Osteoblast (primary cell): ENCODE measurements around the gene CRYGN. TPM values are rescaled to one million over a fixed set of nuclear protein-coding genes. Genes with fewer than 3 reads are reported as not detected.

Experiments used
- DNase-seq: peaks from one replicate; pipeline ENCODE4 v3.0.0; 2011; ENCODE audit warnings: low spot score, mixed read lengths; ENCODE audit not compliant: insufficient read length; ENCODE audit errors: missing footprints
- H2AFZ ChIP-seq: 2 replicates; pipeline ENCODE4 v1.6.0; 2011; ENCODE audit warnings: mild to moderate bottlenecking, low read length
- H3K27ac ChIP-seq: 2 replicates; pipeline ENCODE4 v1.5.1; 2011; ENCODE audit warnings: mild to moderate bottlenecking, low read depth, low read length, moderate library complexity
- H3K27me3 ChIP-seq: 2 replicates; pipeline ENCODE4 v1.6.0; 2012; ENCODE audit warnings: mild to moderate bottlenecking, control low read depth, inconsistent platforms, low read length, moderate library complexity; ENCODE audit not compliant: insufficient read depth
- H3K36me3 ChIP-seq: 2 replicates; pipeline ENCODE4 v1.5.1; 2011; ENCODE audit warnings: mild to moderate bottlenecking, low read length, control low read depth, moderate library complexity; ENCODE audit not compliant: insufficient read depth
- H3K4me1 ChIP-seq: 2 replicates; pipeline ENCODE4 v1.5.1; 2011; ENCODE audit warnings: mild to moderate bottlenecking, low read length, control low read depth, moderate library complexity; ENCODE audit not compliant: insufficient read depth
- H3K4me2 ChIP-seq: 2 replicates; pipeline ENCODE4 v1.6.0; 2011; ENCODE audit warnings: mild to moderate bottlenecking, low read length; ENCODE audit not compliant: insufficient read depth
- H3K4me3 ChIP-seq: fragments of 200-600 bp; sonication (generic); 3 replicates; pipeline ENCODE4 v1.5.1; 2012; ENCODE audit warnings: mild to moderate bottlenecking, low read length, inconsistent platforms; ENCODE audit not compliant: insufficient read depth
- H3K79me2 ChIP-seq: 2 replicates; pipeline ENCODE4 v1.6.0; 2012; ENCODE audit warnings: mild to moderate bottlenecking, low read length, control low read depth, inconsistent platforms; ENCODE audit not compliant: insufficient read depth
- H3K9me3 ChIP-seq: 2 replicates; pipeline ENCODE4 v1.5.1; 2011; ENCODE audit warnings: low read depth, low read length, control low read depth
- H4K20me1 ChIP-seq: 2 replicates; pipeline ENCODE4 v1.6.0; 2012; ENCODE audit warnings: mild to moderate bottlenecking, low read length, control low read depth; ENCODE audit not compliant: insufficient read depth
- total RNA-seq: library from RNA; depleted of rRNA; stranded (reverse); fragments of >200 nt; gene quantifications from 2 replicates; pipeline ENCODE4 v1.2.3, GENCODE V29; 2012
- TF ChIP-seq, protein P1 (sequence below): IDR thresholded peaks from 2 replicates; pipeline ENCODE4 v1.5.1; 2011; ENCODE audit warnings: mild to moderate bottlenecking, low read depth, low read length, moderate library complexity; ENCODE audit errors: extremely low read depth

CRYGN gene
- total RNA-seq, 1 donor: 0.72 TPM

DNA sequence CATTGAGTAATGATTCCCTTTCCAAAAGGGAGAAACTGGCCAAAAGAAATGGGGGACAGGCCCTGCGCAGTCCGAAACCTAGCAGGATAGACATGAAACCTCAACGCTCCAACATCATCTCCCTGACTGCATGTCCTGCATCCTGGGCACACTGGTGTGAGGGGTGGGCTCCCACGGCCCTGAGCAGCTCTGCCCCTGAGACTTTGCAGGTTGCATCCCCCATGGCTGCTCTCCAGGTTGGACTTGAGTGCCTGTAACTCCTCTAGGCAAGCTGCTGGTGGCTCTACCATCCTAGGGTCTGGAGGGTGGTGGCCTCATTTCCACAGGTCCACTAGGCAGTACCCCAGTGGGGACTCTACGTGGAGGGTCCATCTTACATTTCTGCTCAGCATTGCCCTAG is 16.3 kb upstream of the CRYGN start:
- no peak overlapping the region for H2AFZ ChIP-seq

DNA sequence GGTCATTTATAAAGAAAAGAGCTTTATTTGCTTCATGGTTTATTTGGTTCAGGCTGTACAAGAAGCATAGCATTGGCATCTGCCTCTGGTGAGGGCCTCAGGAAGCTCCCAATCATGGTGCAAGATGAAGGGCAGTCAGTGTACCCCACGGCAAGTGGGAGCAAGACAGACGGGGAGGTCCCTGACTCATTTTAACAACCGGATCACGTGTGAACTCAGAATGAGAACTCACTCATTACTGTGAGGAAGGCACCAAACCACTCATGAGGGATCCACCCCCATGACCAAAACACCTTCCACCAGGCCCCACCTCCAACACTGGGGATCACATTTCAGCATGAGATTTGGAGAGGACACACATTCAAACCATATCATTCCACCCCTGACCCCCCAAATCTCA is 15.7 kb upstream of the CRYGN start:
- Histone ChIP-seq H4K20me1 (no peaks in the 10 kb centered on the region), H3K36me3 (no peaks in the 10 kb centered on the region), H3K27ac (no peak overlapping the region), H3K4me2 (no peak overlapping the region), H3K4me3 (no peak overlapping the region), H3K27me3 (no peaks in the 10 kb centered on the region), H3K79me2 (no peaks in the 10 kb centered on the region), H3K9me3 (no peaks in the 10 kb centered on the region), H3K4me1 (peaks cover 16% of the 10 kb centered on the region), H2AFZ (no peak overlapping the region)
- no peak for DNase-seq
- TF ChIP-seq, protein P1, sequence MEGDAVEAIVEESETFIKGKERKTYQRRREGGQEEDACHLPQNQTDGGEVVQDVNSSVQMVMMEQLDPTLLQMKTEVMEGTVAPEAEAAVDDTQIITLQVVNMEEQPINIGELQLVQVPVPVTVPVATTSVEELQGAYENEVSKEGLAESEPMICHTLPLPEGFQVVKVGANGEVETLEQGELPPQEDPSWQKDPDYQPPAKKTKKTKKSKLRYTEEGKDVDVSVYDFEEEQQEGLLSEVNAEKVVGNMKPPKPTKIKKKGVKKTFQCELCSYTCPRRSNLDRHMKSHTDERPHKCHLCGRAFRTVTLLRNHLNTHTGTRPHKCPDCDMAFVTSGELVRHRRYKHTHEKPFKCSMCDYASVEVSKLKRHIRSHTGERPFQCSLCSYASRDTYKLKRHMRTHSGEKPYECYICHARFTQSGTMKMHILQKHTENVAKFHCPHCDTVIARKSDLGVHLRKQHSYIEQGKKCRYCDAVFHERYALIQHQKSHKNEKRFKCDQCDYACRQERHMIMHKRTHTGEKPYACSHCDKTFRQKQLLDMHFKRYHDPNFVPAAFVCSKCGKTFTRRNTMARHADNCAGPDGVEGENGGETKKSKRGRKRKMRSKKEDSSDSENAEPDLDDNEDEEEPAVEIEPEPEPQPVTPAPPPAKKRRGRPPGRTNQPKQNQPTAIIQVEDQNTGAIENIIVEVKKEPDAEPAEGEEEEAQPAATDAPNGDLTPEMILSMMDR: no peak

More for the DNA sequence above, 16.3 kb upstream of the CRYGN start:
- no peak for DNase-seq
- Histone ChIP-seq H3K79me2 (no peaks in the 10 kb centered on the region), H4K20me1 (no peaks in the 10 kb centered on the region), H3K36me3 (no peaks in the 10 kb centered on the region), H3K4me1 (peaks cover 22% of the 10 kb centered on the region), H3K9me3 (no peaks in the 10 kb centered on the region), H3K4me3 (no peak overlapping the region), H3K4me2 (no peak overlapping the region), H3K27me3 (no peaks in the 10 kb centered on the region), H3K27ac (no peak overlapping the region)
- TF ChIP-seq, protein P1: no peak

DNA sequence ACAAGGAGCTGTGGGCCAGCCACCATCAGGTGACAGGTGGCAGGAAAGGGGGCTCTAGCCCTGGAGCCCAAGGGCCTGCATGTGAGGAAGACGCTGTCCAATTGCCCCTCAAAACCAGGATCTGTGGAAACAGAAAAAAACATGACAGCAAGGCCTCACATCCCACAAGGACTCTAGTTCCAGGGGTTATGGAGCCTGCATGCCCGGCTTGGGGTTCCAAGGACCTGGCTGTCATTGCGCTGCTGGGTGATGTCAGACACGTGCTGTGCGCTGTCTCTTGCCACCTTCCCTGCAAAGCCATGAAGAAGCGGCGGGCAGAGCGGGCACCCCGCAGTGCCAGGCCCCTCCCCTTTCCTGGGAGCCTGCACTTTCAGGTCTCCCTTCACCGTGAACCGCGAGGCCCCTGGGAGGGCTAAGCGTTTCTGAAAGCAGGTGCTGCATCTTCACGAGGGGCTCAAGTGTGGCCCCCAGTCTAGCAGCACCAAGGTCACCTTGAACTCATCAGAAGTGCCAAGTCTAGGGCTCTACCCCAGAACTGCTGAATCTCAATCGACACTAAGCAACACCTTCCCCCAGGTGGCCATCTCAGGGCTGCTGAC is 15.1 kb upstream of the CRYGN start:
- TF ChIP-seq, protein P1: no peak
- H3K4me1 ChIP-seq: peaks cover 10% of the 10 kb centered on the region
- H4K20me1 ChIP-seq: no peaks in the 10 kb centered on the region
- H3K4me2 ChIP-seq: no peak overlapping the region
- H3K36me3 ChIP-seq: no peaks in the 10 kb centered on the region
- no peak for DNase-seq
- H2AFZ ChIP-seq: no peak overlapping the region
- no peak overlapping the region for H3K4me3 ChIP-seq
- H3K27me3 ChIP-seq: no peaks in the 10 kb centered on the region
- H3K9me3 ChIP-seq: no peaks in the 10 kb centered on the region
- no peak overlapping the region for H3K27ac ChIP-seq
- H3K79me2 ChIP-seq: no peaks in the 10 kb centered on the region

DNA sequence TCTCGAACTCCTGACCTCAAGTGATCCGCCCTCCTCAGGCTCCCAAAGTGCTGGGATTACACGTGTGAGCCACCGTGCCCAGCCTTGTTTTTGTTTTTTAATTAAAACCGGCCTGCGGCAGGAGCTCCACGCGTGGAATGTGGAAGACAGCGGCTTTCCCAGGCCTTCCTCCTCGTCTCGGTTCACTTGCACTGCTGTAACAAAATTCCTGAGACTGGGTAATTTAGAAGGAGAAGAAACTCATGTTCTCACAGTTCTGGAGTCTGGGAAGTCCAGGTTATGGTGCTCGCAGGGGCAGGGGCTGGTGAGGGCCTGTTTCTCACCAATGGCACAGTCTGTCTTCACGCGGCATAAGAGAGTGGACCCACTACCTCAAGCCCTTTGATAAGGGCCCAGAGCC is 14.4 kb upstream of the CRYGN start:
- TF ChIP-seq, protein P1: no peak
- Histone ChIP-seq H3K27me3 (no peaks in the 10 kb centered on the region), H2AFZ (no peak overlapping the region), H3K27ac (no peak overlapping the region), H4K20me1 (no peaks in the 10 kb centered on the region), H3K4me2 (no peak overlapping the region), H3K36me3 (no peaks in the 10 kb centered on the region), H3K79me2 (no peaks in the 10 kb centered on the region), H3K4me1 (peaks cover 3% of the 10 kb centered on the region), H3K9me3 (no peaks in the 10 kb centered on the region), H3K4me3 (no peak overlapping the region)
- no peak for DNase-seq
